ENCODE measurements around the gene POLR1G. TPM values are rescaled to one million over a fixed set of nuclear protein-coding genes. Genes with fewer than 3 reads are reported as not detected.

The POLR1G gene
- total and polyA plus RNA-seq, 8 donors = 0.91 to 5.3 (median 2.9) TPM

DNA sequence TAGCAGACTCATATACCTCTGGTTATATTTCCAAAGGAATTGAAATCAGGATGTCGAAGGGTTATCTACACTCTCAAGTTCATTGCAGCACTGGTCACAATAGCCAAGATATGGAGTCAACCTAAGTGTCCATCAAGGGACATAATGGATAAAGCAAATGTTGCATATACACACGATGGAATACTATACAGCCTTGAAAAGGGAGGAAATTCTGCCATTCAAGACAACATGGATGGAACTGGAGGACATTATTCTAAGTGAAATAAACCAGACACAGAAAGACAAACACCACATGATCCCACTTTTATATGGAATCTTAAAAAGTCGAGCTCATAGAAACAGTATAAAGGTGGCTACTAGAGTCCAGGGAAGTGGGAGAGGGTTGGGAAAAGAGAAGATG, 30.9 kb downstream of the POLR1G start:
- H3K27ac ChIP-seq = no peak overlapping the region
- intact Hi-C loops (cut with DNase I) = loop anchor here in 2 of 3 donors (5.0 kb wide), 2 partner anchors 35 to 45 kb away; no protein-coding TSS in a partner anchor
- H3K4me1 ChIP-seq = peaks cover 0 to 3% (median 0%) of the 10 kb centered on the region in 3 donors
- 67 to 83% methylated on average over 3 of the region's 3 CpGs for WGBS, 2 donors
- H3K9me3 ChIP-seq = no peaks in the 10 kb centered on the region
- TF ChIP-seq, protein P1, sequence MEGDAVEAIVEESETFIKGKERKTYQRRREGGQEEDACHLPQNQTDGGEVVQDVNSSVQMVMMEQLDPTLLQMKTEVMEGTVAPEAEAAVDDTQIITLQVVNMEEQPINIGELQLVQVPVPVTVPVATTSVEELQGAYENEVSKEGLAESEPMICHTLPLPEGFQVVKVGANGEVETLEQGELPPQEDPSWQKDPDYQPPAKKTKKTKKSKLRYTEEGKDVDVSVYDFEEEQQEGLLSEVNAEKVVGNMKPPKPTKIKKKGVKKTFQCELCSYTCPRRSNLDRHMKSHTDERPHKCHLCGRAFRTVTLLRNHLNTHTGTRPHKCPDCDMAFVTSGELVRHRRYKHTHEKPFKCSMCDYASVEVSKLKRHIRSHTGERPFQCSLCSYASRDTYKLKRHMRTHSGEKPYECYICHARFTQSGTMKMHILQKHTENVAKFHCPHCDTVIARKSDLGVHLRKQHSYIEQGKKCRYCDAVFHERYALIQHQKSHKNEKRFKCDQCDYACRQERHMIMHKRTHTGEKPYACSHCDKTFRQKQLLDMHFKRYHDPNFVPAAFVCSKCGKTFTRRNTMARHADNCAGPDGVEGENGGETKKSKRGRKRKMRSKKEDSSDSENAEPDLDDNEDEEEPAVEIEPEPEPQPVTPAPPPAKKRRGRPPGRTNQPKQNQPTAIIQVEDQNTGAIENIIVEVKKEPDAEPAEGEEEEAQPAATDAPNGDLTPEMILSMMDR (IDR thresholded peaks at IDR 0.05) = no peak
- FAIRE-seq (no peak), DNase-seq (no peak), ATAC-seq (no peak)
- no peaks in the 10 kb centered on the region for H3K27me3 ChIP-seq
- no peaks in the 10 kb centered on the region for H3K36me3 ChIP-seq
- no peak overlapping the region for H3K4me3 ChIP-seq

GRCh38 chr19:45439190-45439568, 32.7 kb downstream of the POLR1G start:
- Histone ChIP-seq H3K4me3 (peak overlapping the region; percentile 48 to 70 (median 64)), H3K27ac (peak overlapping the region; percentile 72 to 93 (median 85)), H3K36me3 (no peaks in the 10 kb centered on the region), H3K9me3 (no peaks in the 10 kb centered on the region), H3K27me3 (no peaks in the 10 kb centered on the region), H3K4me1 (peaks cover 5 to 8% (median 6%) of the 10 kb centered on the region in 3 donors)
- TF ChIP-seq, protein P1 (IDR thresholded peaks at IDR 0.05) = no peak
- ATAC-seq (no peak), FAIRE-seq (no peak), DNase-seq (no peak)
- WGBS, 2 donors = 25 to 27% methylated on average over 10 of the region's 10 CpGs
- intact Hi-C loops (cut with DNase I) = loop anchor here (2.0 to 5.0 kb wide), 3 partner anchors 33 to 43 kb away; no protein-coding TSS in a partner anchor

DNA sequence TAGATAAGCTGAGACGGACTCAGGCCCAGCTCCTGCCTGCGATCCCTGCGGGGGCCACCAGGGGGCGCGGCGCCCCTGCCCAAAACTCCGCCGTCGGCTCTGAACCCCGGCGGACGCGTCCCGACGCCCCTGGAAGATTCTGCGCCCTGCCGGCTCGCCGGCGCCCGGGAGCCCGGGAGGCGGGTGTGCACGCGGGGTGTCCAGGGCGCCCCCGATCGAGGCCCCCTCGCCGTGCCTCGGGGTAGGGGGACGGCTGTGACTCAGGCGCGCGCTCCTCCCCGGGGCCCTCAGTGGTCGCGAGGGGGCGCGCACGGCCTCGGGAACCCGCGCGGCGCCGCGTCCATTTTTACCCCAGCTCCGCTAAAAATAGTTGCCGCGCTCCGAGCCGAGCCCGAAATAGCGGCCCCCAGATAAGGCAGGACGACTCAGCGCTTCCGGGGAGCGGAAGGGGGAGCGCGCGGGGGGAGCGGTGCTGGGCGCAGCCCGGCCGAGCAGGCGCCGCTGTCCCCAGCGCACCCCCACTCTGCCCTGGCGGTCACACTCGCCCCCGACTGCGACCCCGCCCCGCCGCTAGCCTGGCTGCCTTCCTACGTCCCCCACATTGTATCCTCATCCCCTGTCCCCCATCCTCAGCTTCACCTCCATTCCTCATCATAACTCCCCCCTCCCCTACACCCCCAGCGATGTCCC, 33.3 kb downstream of the POLR1G start:
- H3K4me1 ChIP-seq = peaks cover 9 to 12% (median 10%) of the 10 kb centered on the region in 3 donors
- H3K36me3 ChIP-seq = no peaks in the 10 kb centered on the region
- H3K9me3 ChIP-seq = no peaks in the 10 kb centered on the region
- H3K4me3 ChIP-seq = peak overlapping the region; percentile 48 to 70 (median 64)
- H3K27ac ChIP-seq = peak overlapping the region; percentile 72 to 93 (median 85)
- FAIRE-seq (no peak), DNase-seq (peak; percentile 68 to 94 (median 82)), ATAC-seq (peak; percentile 47 to 70 (median 66))
- WGBS, 2 donors = 1% methylated on average over 63 to 78 of the region's 78 CpGs
- intact Hi-C loops (cut with DNase I) = loop anchor here (2.0 to 5.0 kb wide), 3 partner anchors 33 to 43 kb away; no protein-coding TSS in a partner anchor
- H3K27me3 ChIP-seq = no peaks in the 10 kb centered on the region
- TF ChIP-seq, protein P1 (IDR thresholded peaks at IDR 0.05) = peak; percentile 97 to 99 (median 99)

- 63 to 67% methylated on average over 9 of the region's 9 CpGs for WGBS, 2 donors
- Histone ChIP-seq H3K4me1 (peaks cover 11 to 15% (median 11%) of the 10 kb centered on the region in 3 donors), H3K27me3 (no peaks in the 10 kb centered on the region), H3K9me3 (no peaks in the 10 kb centered on the region), H3K27ac (peak overlapping the region; percentile 72 to 93 (median 85)), H3K36me3 (no peaks in the 10 kb centered on the region), H3K4me3 (peak overlapping the region in 2 of 4 donors; percentile 63 to 66)
- no peak for ATAC-seq
- FAIRE-seq = no peak
- DNase-seq = no peak
- intact Hi-C loops (cut with DNase I) = no loop called here
- TF ChIP-seq, protein P1 (IDR thresholded peaks at IDR 0.05) = no peak
Measured at GRCh38 chr19:45440259-45440638, 33.8 kb downstream of the POLR1G start.
